DMS114 treated with DMSO at 0.1 percent for 48 hours (cell line): ENCODE data around the gene MYH13.

Experiments used
- DNase-seq: peaks from one replicate; lab custom pipeline; 2025; ENCODE audit not compliant: unreplicated experiment; lab: John Stamatoyannopoulos, UW

MYH13 gene

DNA sequence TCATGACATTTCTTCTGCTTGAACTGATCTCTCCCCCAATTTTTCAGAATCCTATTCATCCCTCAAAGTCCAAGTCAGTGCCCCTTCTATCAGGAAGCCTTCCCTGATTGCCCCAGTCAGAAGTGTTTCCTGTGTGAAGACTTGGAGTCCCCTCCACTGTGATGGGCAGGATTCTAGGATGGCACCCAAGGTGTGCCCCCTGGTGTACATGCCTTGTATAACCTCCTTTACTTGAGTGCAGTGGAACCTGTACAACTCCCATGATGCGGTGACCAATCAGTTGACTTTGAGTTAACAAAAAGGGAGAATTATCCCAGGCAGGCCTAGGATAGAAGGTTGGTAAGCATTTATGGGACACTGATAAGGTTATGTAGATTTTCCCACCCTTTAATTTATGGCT lies 23.4 kb downstream of the MYH13 start:
- no peak for DNase-seq

DNA sequence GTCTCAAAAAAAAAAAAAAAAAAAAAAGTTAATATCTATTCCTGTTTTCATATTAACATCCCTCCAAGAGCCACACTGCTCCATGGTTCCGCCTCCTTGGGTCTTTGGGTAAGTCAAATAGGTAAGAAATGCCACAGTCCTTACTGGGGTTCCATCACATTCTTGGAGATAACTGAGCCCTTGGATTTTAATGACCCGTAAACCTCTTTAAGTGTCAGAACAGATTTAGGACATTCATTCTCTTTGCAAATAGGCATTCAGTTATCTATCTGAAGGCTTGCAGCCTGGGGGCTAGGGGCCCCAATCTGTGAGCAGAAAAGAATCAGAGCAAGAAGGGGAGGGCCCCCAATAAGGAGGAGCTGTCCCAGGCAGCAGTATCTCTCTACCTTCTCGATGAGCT lies 28.0 kb downstream of the MYH13 start:
- DNase-seq, result no peak

- DNase-seq, result no peak
Observed at GRCh38 chr17:10339051-10339450, 33.8 kb downstream of the MYH13 start.

- DNase-seq, result no peak
Observed at GRCh38 chr17:10337976-10338375, 34.8 kb downstream of the MYH13 start.

DNA sequence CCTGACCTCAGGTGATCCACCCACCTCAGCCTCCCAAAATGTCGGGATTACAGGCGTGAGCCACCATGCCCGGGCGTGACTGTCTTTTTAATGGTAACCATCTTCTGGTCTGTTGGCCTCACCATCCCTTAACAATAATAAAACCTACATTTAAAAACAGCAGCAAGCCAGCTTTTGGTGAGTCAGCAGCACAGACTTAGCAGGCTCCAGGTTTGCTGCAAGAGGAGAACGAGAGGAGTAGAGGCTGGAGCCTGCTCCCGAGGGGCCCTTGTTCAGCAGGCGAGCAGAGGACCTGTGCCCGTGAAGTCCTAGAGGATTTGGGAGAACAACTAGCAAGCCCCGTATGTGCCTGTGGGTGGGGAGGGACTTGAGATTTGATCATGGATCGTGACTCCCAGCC lies 35.7 kb downstream of the MYH13 start:
- DNase-seq, result no peak

- DNase-seq, result no peak
Observed at GRCh38 chr17:10336393-10336792, 36.4 kb downstream of the MYH13 start.

DNA sequence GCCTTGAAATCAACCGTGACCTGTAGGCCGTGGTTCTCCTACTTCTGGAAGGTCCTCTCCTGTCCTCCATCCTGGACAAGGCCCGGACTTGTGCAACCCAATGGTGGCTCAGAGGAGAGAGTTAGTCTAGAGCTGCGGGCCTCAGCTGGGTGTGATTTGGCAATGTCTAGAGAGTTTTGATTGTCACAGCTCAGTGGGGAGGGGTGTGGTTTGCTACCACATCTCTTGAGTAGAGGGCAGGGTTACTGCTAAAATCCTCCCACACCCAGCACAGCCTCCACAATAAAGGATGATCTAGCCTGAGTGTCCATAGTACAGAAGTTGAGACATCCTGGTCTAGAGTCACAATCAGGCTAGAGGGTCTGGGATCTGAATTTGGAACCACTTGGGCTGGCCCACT lies 40.3 kb downstream of the MYH13 start:
- DNase-seq, result no peak

DNA sequence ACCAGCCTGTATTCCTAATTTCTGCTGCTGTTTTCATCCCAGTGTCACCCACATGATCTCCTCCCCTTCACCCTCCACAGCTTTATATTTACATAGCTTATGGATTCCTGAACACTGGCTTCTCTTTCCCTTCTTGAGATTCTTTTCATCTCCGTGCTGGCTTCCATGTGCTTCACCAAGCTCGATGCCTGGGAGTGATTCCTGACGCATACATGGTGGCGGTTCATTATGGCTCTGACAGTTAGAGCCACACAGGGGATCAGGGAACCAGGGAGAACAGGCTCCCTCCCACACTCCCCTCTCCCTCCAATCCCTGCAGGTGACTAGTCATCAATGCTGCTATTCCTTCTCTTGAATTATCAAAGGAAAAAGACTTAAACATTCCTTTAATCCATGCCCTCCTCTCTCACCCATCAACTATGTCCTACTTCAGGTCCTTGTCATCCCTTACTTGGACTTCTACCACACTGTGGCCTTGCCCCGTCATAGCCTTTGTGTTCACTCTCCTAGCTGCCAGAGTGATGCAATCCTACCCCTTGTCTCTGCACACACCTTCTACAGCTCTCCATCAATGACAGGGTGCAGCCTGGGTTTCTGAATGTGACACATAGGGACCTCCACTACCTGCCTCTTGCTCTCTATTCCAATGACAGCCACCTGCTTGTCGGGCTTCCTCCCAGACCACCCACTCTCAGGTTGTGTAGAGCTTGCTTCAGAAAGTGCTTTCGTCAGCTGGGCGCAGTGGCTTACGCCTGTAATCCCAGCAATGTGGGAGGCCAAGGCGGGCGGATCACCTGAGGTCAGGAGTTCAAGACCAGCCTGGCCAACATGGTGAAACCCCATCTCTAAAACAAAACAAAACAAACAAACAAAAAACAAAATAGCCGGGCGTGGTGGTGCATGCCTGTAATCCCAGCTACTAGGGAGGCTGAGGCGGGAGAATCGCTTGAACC lies 43.6 kb downstream of the MYH13 start:
- DNase-seq, result no peak

GRCh38 chr17:10328206-10328605 lies 44.6 kb downstream of the MYH13 start:
- DNase-seq, result no peak

DNA sequence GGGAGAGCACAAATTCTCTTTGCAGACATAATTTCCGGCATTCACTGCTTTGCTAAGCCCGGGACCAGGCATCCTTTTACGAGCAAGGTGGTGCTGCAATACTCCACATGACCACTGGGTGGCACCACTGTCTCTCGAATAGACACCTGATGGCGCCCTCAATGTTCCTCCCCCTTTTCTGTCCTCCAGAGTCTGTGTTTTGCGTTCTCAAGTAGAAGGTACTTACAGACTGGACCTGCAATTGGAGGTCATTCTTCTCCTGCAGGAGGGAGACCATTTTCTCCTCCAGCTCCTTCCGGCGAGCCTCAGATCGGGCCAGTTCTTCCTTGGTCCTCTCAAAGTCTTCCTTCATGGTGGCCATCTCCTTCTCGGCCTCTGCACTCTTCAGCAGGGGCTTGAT lies 45.2 kb downstream of the MYH13 start:
- peak; percentile 66 for DNase-seq

DNA sequence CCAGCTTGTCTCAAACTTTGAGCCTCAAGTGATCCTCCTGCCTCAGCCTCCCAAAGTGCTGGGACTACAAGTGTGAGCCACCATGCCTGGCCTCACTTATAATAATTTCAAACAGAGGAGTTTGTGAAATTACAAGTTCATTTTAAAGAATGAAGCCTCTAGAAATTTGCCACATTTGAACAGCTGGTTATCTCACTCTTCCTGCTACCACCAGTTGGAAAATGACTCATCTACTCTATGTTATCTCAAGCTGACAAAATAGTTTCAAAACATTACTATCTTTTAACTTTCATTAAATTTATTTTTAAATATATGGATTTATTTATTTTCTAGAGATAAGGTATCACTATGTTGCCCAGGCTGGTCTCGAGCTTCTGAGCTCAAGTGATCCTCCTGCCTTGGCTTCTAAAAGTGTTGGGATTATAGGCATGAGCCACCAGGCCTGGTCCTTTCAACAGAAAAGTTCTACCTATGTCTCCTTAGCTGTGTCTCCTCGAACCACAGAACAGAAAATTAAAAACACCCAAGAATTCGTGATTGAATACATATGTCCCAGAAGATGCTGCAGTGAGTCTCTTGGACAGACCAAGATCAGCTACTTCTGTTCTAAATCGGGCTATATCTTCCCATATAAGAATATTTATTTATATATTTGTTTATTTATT lies 47.6 kb downstream of the MYH13 start:
- no peak for DNase-seq

- DNase-seq, result no peak
Observed at GRCh38 chr17:10323812-10324610, 48.8 kb downstream of the MYH13 start.

- no peak for DNase-seq
Observed at GRCh38 chr17:10318535-10318934, 54.3 kb downstream of the MYH13 start.

DNA sequence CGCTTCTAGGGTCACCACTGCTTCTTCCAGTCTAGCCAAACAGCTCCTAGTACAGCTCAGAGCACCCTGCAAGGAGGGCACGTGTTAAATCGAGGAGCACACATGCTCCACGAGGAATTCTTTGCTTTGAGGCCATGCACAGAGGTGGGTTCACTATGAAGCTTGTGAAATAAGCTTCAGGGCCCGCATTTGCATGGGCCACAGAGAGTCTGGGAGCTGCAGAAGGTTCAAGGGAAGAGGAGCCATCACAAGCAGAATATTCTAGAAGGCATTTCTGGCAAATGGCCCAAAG lies 55.3 kb downstream of the MYH13 start:
- no peak for DNase-seq

GRCh38 chr17:10316801-10317542 lies 55.8 kb downstream of the MYH13 start:
- DNase-seq, result no peak

DNA sequence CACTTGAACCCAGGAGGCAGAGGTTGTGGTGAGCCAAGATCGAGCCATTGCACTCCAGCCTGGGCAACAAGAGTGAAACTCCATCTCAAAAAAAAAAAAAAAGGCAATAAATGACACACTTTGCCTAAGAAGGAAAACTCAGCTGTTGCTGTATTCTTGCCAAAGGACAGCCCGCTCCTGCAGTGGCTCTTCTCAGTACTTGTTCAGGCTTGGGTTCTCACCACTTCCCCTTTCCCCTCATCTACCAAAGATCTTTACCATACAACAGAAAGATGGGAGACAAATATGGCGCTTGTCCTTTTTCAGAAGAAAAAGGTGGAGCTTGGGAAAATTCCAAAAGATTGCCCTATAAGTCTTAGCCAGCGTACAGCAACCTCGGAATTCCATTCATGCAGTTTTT lies 58.5 kb downstream of the MYH13 start:
- no peak for DNase-seq

DNA sequence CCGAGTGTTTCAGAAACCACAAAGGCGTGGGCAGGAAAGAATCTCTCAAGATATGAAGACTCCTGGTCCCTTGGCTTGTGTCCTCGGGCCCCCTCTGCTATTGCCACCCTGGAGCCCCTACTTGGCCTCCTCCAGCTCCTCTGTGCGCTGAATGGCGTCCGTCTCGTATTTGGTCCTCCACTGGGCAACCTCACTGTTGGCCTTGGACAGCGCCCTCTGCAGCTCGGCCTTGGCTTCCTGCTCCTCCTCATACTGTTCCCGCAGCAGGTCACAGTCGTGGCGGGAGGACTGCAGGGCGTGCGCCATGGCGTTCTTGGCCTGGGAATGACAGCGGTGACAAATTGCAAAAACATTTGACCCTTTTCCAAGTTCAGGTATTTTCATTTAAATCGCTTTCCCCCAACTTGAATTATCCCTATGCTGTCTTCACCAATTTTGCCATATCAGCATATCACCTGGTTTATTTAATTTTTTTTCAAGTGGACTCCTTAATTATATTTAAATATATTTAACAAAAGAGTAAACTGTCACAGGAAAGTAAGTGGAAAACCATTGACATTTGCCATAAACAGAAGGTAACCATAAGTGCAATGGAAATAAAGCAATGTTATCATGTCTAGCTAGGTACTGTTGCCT lies 59.7 kb downstream of the MYH13 start:
- DNase-seq, result no peak

DNA sequence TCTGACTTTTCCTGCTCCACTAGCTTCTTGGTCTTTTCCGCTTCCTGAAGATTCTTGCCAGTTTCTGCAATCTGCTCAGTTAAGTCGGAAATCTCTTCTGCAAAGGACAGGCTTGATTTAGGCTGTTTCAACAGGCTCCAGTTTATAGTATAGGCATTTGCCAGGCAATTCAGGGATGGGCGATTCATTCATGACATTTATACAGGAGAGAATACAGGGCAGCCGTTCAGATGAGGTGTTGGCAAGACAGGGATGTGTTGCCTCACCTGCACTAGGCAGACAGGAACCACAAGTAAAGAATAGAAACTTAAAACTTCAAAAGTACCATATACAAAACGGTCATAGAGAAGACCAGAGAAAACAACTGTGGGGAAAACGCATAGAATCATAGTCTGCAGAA lies 61.7 kb downstream of the MYH13 start:
- DNase-seq, result no peak

DNA sequence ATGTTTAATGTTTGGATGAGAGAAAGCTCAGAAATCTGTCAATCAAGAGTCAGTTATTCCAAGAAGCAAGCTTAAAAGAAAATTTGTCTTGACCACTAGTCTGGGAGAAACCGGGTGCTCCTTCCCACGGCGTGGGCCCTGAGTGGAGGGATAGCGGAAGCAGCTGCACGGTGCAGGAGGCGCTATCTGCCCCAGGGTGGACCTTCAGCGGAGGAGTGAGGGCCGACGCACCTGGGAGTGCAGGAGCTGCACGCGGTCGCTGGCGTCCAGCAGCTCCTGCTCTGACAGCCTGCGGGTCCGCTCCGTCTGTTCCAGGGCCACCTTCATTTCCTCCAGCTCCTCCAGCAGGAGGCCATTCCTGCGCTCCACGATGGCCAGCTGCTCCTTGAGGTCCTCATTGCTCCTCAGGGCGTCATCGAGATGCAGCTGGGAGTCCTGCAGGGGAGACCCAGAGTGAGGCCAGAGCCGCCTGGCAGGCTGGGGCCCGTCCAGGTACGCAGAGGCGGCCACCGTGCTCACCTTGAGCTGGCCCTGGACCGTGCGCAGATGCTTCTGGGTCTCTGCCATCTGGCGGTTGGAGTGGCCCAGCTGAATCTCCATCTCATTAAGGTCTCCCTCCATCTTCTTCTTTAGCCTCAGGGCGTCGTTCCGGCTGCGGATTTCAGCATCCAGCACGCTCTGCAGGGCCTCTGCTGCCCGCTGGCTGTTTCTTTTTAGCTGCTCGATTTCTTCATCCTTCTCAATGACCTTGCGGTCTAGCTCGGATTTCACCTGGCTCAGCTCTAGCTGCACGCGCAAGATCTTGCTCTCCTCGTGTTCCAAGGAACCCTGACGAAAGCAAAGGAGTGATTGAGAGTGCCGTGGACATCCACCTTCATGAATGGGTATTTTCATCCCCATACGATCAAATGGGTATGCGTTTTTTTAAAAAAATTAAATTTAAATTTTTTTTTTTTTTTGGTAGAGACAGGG lies 63.5 kb downstream of the MYH13 start:
- DNase-seq, result no peak

DNA sequence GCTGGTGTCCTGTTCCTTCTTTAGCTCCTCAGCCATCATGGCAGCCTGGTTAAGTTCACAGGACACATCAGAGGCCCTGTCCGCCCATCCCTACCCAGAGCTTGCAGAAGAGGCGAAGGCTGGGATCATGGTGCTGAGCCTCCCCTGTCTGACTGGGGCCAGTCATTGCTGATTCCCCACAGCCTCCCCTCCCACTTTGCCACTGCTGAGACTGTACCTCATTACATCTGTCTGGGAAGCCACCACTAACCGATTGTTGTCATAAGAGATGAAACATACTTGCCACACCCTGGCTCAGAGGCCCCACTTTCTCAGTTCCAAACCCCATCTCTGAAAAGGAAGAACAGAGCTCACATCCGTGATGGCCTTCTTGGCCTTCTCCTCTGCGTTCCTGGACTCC lies 66.2 kb downstream of the MYH13 start:
- no peak for DNase-seq
